ENCODE measurements around the gene P2RX6. TPM values are rescaled to one million over a fixed set of nuclear protein-coding genes. Genes with fewer than 3 reads are reported as not detected.
A peak's percentile ranks its signal among the peaks of the same experiment; 100 is the strongest.

P2RX6 gene
- total and polyA plus RNA-seq, 7 donors = under 0.01 to 2.0 (median 1.1) TPM; not detected in 1

- H3K27ac ChIP-seq = peak overlapping the region; percentile 87 to 93 (median 90)
- WGBS, 2 donors = 87 to 89% methylated on average over 4 of the region's 4 CpGs
- H3K4me3 ChIP-seq = no peak overlapping the region
- intact Hi-C loops (cut with DNase I) = no loop called here
- DNase-seq = no peak
- no peaks in the 10 kb centered on the region for H3K27me3 ChIP-seq
- peaks cover 0 to 19% (median 1%) of the 10 kb centered on the region in 4 donors for H3K36me3 ChIP-seq
- H3K9me3 ChIP-seq = no peaks in the 10 kb centered on the region
- H3K4me1 ChIP-seq = peaks cover 0 to 46% (median 43%) of the 10 kb centered on the region in 4 donors
- TF ChIP-seq EP300 (IDR thresholded peaks at IDR 0.05) (no peak), CTCF (IDR thresholded peaks at IDR 0.05) (no peak), POLR2A (IDR thresholded peaks at IDR 0.05) (no peak), POLR2AphosphoS5 (IDR thresholded peaks at IDR 0.05) (no peak)
Measured at GRCh38 chr22:20980523-20980922, 34.4 kb upstream of the P2RX6 start.

- peak overlapping the region; percentile 87 to 93 (median 90) for H3K27ac ChIP-seq
- H3K4me3 ChIP-seq = peak overlapping the region; percentile 69 to 91 (median 90)
- H3K4me1 ChIP-seq = peaks cover 0 to 46% (median 43%) of the 10 kb centered on the region in 4 donors
- WGBS, 2 donors = 45 to 70% methylated on average over 10 of the region's 10 CpGs
- no peak for TF ChIP-seq EP300 (IDR thresholded peaks at IDR 0.05)
- no peak for TF ChIP-seq CTCF (IDR thresholded peaks at IDR 0.05)
- no peak for TF ChIP-seq POLR2A (IDR thresholded peaks at IDR 0.05)
- no peak for DNase-seq
- peaks cover 0 to 25% (median 6%) of the 10 kb centered on the region in 4 donors for H3K36me3 ChIP-seq
- H3K9me3 ChIP-seq = no peaks in the 10 kb centered on the region
- H3K27me3 ChIP-seq = no peaks in the 10 kb centered on the region
- intact Hi-C loops (cut with DNase I) = no loop called here
Measured at GRCh38 chr22:20980938-20981722, 33.8 kb upstream of the P2RX6 start.

GRCh38 chr22:20981787-20982562 lies 33.0 kb upstream of the P2RX6 start, which contains the start of gene LZTR1:
TSS of gene LZTR1 (plus strand) at chr22:20982297. CDS start at chr22:20982372, 75 bp downstream.
- intact Hi-C loops (cut with DNase I) = loop anchor here (1.0 kb wide), 1 partner anchor 20 kb away; the partner anchor contains the start of gene THAP7
- no peaks in the 10 kb centered on the region for H3K9me3 ChIP-seq
- DNase-seq = peak; percentile 89
- H3K27ac ChIP-seq = peak within 1 kb of the TSS; percentile 87 to 93 (median 90)
- peaks cover 0 to 30% (median 6%) of the 10 kb centered on the region in 4 donors for H3K36me3 ChIP-seq
- peak; percentile 98 to 99 (median 98) for TF ChIP-seq POLR2AphosphoS5 (IDR thresholded peaks at IDR 0.05)
- no peak for TF ChIP-seq EP300 (IDR thresholded peaks at IDR 0.05)
- TF ChIP-seq POLR2A (IDR thresholded peaks at IDR 0.05) = peak; percentile 88 to 95
- peak in 2 of 4 experiments; percentile 19 to 53 for TF ChIP-seq CTCF (IDR thresholded peaks at IDR 0.05)
- 0% methylated on average over 87 of the region's 87 CpGs for WGBS, 2 donors
- peaks cover 0 to 46% (median 43%) of the 10 kb centered on the region in 4 donors for H3K4me1 ChIP-seq
- H3K27me3 ChIP-seq = no peaks in the 10 kb centered on the region
- H3K4me3 ChIP-seq = peak within 1 kb of the TSS; percentile 69 to 91 (median 90)

- intact Hi-C loops (cut with DNase I) = loop anchor here (1.0 kb wide), 1 partner anchor 20 kb away; the partner anchor contains the start of gene THAP7
- DNase-seq = no peak
- Histone ChIP-seq H3K4me1 (peaks cover 0 to 46% (median 43%) of the 10 kb centered on the region in 4 donors), H3K27ac (peak overlapping the region; percentile 87 to 93 (median 90)), H3K4me3 (peak overlapping the region; percentile 69 to 91 (median 90)), H3K27me3 (no peaks in the 10 kb centered on the region), H3K36me3 (peaks cover 0 to 36% (median 8%) of the 10 kb centered on the region in 4 donors), H3K9me3 (no peaks in the 10 kb centered on the region)
- WGBS, 2 donors = 1 to 2% methylated on average over 12 of the region's 12 CpGs
- TF ChIP-seq POLR2A (IDR thresholded peaks at IDR 0.05) (no peak), EP300 (IDR thresholded peaks at IDR 0.05) (no peak), CTCF (IDR thresholded peaks at IDR 0.05) (no peak), POLR2AphosphoS5 (IDR thresholded peaks at IDR 0.05) (no peak)
Measured at GRCh38 chr22:20982563-20982882, 32.4 kb upstream of the P2RX6 start.
